GM12891 (cell line): ENCODE results near the gene ARPC4.

ENCODE experiments used
- DNase-seq: peaks from one replicate; pipeline ENCODE4 v3.0.0; 2011; ENCODE audit warnings: low spot score; ENCODE audit not compliant: insufficient read length
- FAIRE-seq: peaks from 2 replicates; lab custom pipeline; 2011; peaks lifted over from hg19 to GRCh38; lab: Jason Lieb, UNC
- PAX5 ChIP-seq: IDR thresholded peaks from 2 replicates; pipeline ENCODE4 v1.6.1; 2011; ENCODE audit warnings: low read length, moderate library complexity, mild to moderate bottlenecking; ENCODE audit not compliant: insufficient read depth, severe bottlenecking
- POLR2A ChIP-seq: IDR thresholded peaks from 2 replicates; pipeline ENCODE4 v1.6.1; 2011; ENCODE audit warnings: low read depth, low read length, control low read depth
- POLR2AphosphoS5 ChIP-seq: IDR thresholded peaks from 2 replicates; pipeline ENCODE4 v1.6.1; 2011; ENCODE audit warnings: low read depth, low read length, control low read depth
- POU2F2 ChIP-seq: IDR thresholded peaks from 2 replicates; pipeline ENCODE4 v1.6.1; 2011; ENCODE audit warnings: low read depth, mild to moderate bottlenecking, control low read depth, low read length, moderate library complexity
- SPI1 ChIP-seq: IDR thresholded peaks from 2 replicates; pipeline ENCODE4 v1.6.1; 2011; ENCODE audit warnings: low read depth, low read length, control low read depth
- TAF1 ChIP-seq: IDR thresholded peaks from 2 replicates; pipeline ENCODE4 v1.6.1; 2011; ENCODE audit warnings: low read depth, low read length, control low read depth

Gene ARPC4

GRCh38 chr3:9810846-9811245 is 18.0 kb downstream of the ARPC4 start:
- DNase-seq (no peak), FAIRE-seq (no peak)
- TF ChIP-seq PAX5 (no peak), POLR2A (0 out of 2 replicates have a peak, but pooled peaks have one; percentile 41)

DNA sequence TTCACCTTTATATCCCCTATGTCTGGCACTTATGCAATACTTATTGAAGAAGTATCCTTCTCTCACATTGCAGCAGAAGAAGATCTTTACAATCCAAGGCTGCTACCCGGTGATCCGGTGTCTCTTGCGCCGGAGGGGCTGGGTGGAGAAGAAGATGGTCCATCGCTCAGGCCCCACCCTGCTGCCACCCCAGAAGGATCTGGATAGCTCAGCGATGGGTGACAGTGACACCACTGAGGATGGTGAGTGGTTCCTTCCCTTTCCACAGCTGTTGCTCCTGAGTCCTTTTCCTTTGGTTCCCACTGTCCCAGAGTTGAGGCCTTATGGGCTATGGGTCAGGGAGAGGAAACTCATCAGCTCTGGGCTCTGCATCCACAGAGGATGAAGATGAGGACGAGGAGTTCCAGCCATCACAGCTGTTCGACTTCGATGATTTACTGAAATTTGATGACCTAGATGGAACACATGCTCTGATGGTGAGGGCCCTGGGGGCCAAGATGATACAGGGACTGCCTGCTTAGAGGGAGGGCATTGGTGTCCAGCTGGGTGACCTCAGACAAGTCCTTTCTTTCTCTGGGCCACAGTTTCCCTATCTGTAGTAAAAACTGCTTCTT is 20.1 kb downstream of the ARPC4 start:
- TF ChIP-seq PAX5 (no peak), POLR2AphosphoS5 (peak; percentile 49), POLR2A (peak; percentile 39; the same call in 1 of the 2 replicates)
- FAIRE-seq, result no peak
- no peak for DNase-seq

- TF ChIP-seq PAX5 (no peak), TAF1 (no peak), POU2F2 (no peak), SPI1 (no peak), POLR2A (no peak), POLR2AphosphoS5 (no peak)
- FAIRE-seq, result no peak
- DNase-seq, result no peak
Observed at GRCh38 chr3:9815986-9816385, 23.1 kb downstream of the ARPC4 start.

DNA sequence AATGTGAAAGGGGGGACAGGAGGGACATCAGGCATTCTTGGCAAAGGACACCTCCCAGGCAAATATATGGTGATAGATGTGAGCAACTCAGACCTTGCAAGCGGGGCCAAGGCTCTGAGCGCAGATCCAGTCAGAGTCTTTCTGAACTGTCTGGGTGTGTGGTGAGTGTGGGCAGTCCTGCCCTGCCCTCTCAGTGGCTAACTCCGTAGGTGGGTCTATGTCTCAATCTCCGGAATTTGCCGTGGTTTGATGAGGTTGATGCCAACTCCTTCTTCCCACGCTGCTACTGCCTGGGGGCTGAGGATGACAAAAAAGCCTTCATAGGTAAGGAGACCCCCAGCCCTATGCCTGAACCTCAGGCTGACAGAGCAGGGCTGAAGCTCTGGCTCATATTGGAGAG is 24.6 kb downstream of the ARPC4 start:
- DNase-seq (no peak), FAIRE-seq (no peak)
- no peak for TF ChIP-seq POLR2A
- no peak for TF ChIP-seq SPI1
- no peak for TF ChIP-seq TAF1
- no peak for TF ChIP-seq POLR2AphosphoS5
- no peak for TF ChIP-seq PAX5
- no peak for TF ChIP-seq POU2F2

DNA sequence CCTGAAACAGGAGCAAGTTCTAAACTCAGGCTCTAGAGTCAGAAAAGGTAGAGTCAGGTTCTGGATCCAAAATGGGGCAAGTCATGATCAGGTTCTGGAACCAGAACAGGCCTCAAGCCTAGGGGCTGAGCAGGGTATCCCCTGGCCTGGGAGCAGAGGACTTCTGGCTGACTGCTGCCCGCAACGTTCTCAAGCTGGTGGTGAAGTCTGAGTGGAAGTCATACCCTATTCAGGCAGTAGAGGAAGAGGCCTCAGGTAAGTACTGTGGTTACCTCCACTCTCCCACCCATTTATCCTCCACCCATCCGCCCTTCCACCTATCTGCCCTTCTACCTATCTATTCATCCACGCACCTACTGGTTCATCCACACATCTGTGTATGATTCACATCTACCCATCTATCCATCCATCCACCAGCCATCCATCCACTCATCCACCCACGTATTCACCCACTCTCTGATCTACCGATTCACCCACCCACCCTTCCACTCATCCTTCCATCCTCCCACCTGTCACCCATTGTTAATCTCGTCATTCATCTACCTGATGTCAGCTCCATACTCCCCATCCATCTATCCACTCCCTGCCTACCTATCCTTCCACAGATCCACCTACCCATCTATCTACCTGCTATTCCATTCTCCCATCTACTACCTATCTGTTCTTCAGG is 25.9 kb downstream of the ARPC4 start:
- TF ChIP-seq POLR2A, result no peak; the same call in 1 of the 2 replicates
- TF ChIP-seq TAF1, result no peak
- TF ChIP-seq POU2F2, result no peak
- no peak for TF ChIP-seq SPI1
- no peak for TF ChIP-seq POLR2AphosphoS5
- no peak for DNase-seq
- FAIRE-seq, result no peak

DNA sequence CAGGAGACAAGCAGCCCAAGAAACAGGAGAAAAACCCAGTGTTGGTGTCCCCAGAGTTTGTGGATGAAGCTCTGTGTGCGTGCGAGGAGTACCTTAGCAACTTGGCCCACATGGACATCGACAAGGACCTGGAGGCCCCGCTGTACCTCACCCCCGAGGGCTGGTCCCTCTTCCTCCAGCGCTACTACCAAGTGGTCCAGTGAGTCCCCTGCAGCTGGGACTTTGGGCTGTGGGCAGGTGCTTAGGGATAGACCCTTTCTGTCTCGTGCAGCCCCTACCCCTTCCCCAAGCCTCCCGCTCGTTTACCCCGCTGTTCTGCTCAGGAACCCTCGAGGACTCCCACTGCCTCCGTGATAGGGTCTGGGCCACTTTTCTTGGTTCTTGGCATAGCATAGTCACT is 27.7 kb downstream of the ARPC4 start:
- FAIRE-seq (no peak), DNase-seq (no peak)
- TF ChIP-seq POLR2AphosphoS5, result no peak
- TF ChIP-seq POLR2A, result no peak
- no peak for TF ChIP-seq SPI1
- no peak for TF ChIP-seq TAF1
- no peak for TF ChIP-seq POU2F2
- no peak for TF ChIP-seq PAX5

DNA sequence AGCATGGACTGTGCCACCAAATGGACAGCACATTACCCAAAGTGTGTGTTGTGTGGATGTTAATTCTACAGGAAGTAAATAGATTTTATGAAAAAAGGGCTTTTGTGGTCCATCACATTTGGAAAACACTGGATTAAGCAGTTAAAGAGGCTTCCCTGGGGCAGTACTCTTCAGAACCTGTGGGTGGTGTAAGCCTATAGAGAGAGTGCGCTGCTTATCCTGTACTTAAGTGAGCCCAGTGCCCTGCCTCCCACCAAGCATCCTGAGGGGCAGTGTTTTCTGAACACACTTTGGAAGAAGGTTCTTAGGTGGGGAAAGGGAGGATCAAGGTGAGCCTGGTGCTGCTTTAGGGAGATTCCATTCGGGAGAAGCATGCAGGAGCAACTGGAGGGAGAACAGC is 28.1 kb downstream of the ARPC4 start:
- no peak for DNase-seq
- no peak for FAIRE-seq
- TF ChIP-seq POLR2AphosphoS5, result no peak
- TF ChIP-seq TAF1, result no peak
- TF ChIP-seq POLR2A, result no peak
- no peak for TF ChIP-seq SPI1
- no peak for TF ChIP-seq POU2F2
- TF ChIP-seq PAX5, result no peak

- TF ChIP-seq POU2F2, result no peak
- DNase-seq (no peak), FAIRE-seq (no peak)
Observed at GRCh38 chr3:9825451-9826040, 32.7 kb downstream of the ARPC4 start.

GRCh38 chr3:9826815-9827573 is 34.1 kb downstream of the ARPC4 start:
- FAIRE-seq, result peak; percentile 56
- DNase-seq, result no peak

More at GRCh38 chr3:9826815-9827573, 34.1 kb downstream of the ARPC4 start:
- TF ChIP-seq TAF1 (no peak), POLR2A (no peak), POLR2AphosphoS5 (no peak), SPI1 (no peak), POU2F2 (no peak), PAX5 (no peak)
